ENCODE measurements around the gene CIB2.

- TF ChIP-seq CTCF (IDR thresholded peaks at IDR 0.05), result no peak
- TF ChIP-seq POLR2AphosphoS5 (IDR thresholded peaks at IDR 0.05), result no peak
- TF ChIP-seq POLR2A (IDR thresholded peaks at IDR 0.05; ENCODE audit: low read depth), result no peak
Measured at GRCh38 chr15:78139578-78139977, 8.3 kb upstream of the CIB2 start.

Data from esophagus muscularis mucosa (tissue), 3 donors.